CD14-positive monocyte (primary cell): Measurements from ENCODE around the gene IRF6. TPM values are rescaled to one million over a fixed set of nuclear protein-coding genes. Genes with fewer than 3 reads are reported as not detected.
"Not testable (repeated sequence)": the region's sequence is repeated elsewhere in the genome, so short reads cannot be mapped to it uniquely, and the experiment has no call there.

ENCODE experiments used
- DNase-seq, 3 donors: peaks; one replicate each; pipeline ENCODE4 v3.0.0-alpha.2; 2011 to 2022
- H2AFZ ChIP-seq: 2 replicates; pipeline ENCODE4 v1.6.0; 2012; ENCODE audit warnings: mild to moderate bottlenecking, low read depth, low read length, inconsistent platforms; ENCODE audit not compliant: insufficient read depth, poor library complexity, severe bottlenecking
- H3K27ac ChIP-seq, 2 donors: 1 replicate in 1 of 2; 2 replicates in 1 of 2; pipeline ENCODE4 v1.5.1; 2012 to 2013; ENCODE audit warnings: low read length in 2 of 2, control low read depth in 1 of 2, inconsistent platforms in 1 of 2, low read depth in 1 of 2, mild to moderate bottlenecking in 1 of 2
- H3K27me3 ChIP-seq, 2 donors: one replicate each; pipeline versions ENCODE4 v1.6.0 to v1.6.1; 2011 to 2013; ENCODE audit warnings: low read length in 2 of 2; ENCODE audit not compliant: control insufficient read depth in 2 of 2, insufficient read depth in 2 of 2
- H3K36me3 ChIP-seq, 2 donors: replicated peaks in 1 of 2; 1 replicate in 1 of 2; 2 replicates in 1 of 2; pipeline versions ENCODE4 v1.5.1 to v1.6.1; 2012 to 2013; ENCODE audit warnings: low read length in 2 of 2, control low read depth in 1 of 2, inconsistent platforms in 1 of 2, mild to moderate bottlenecking in 1 of 2; ENCODE audit not compliant: insufficient read depth in 2 of 2, control insufficient read depth in 1 of 2
- H3K4me1 ChIP-seq, 2 donors: 1 replicate in 1 of 2; 2 replicates in 1 of 2; pipeline versions ENCODE4 v1.5.1 to v1.6.1; 2012 to 2013; ENCODE audit warnings: low read length in 2 of 2, control low read depth in 1 of 2, inconsistent platforms in 1 of 2, mild to moderate bottlenecking in 1 of 2, moderate library complexity in 1 of 2; ENCODE audit not compliant: insufficient read depth in 2 of 2, control insufficient read depth in 1 of 2
- H3K4me2 ChIP-seq: replicated peaks from 2 replicates; pipeline ENCODE3; 2012; ENCODE audit warnings: low read length, moderate library complexity, mild to moderate bottlenecking; ENCODE audit not compliant: poor library complexity, severe bottlenecking; ENCODE audit errors: extremely low read depth
- H3K4me3 ChIP-seq, 3 experiments: fragments of 200-600 bp in 1 of 3; sonication (generic) in 1 of 3; replicated peaks in 1 of 3; 1 replicate in 2 of 3; 2 replicates in 1 of 3; pipeline ENCODE4 v1.5.1; 2011 to 2013; ENCODE audit warnings: low read length in 3 of 3, mild to moderate bottlenecking in 3 of 3, control low read depth in 2 of 3, low read depth in 2 of 3, inconsistent platforms in 1 of 3, moderate library complexity in 1 of 3
- H3K79me2 ChIP-seq: 2 replicates; pipeline ENCODE4 v1.6.0; 2012; ENCODE audit warnings: mild to moderate bottlenecking, control low read depth, inconsistent platforms, low read length, moderate library complexity; ENCODE audit not compliant: insufficient read depth
- H3K9ac ChIP-seq: 2 replicates; pipeline ENCODE4 v1.6.0; 2017; ENCODE audit warnings: low read length, mild to moderate bottlenecking; ENCODE audit not compliant: insufficient read depth, poor library complexity, severe bottlenecking
- H3K9me3 ChIP-seq, 2 donors: replicated peaks in 1 of 2; 1 replicate in 1 of 2; 2 replicates in 1 of 2; pipeline versions ENCODE4 v1.5.1 to v1.6.1; 2012 to 2013; ENCODE audit warnings: low read length in 2 of 2, control low read depth in 1 of 2; ENCODE audit not compliant: control insufficient read depth in 1 of 2, insufficient read depth in 1 of 2
- H4K20me1 ChIP-seq: 2 replicates; pipeline ENCODE4 v1.6.0; 2012; ENCODE audit warnings: mild to moderate bottlenecking, low read length, control low read depth, moderate library complexity; ENCODE audit not compliant: insufficient read depth
- H3K27ac Mint-ChIP-seq, 7 donors: one replicate each; pipeline ENCODE4 v1.8.0; 2020; ENCODE audit warnings: mild to moderate bottlenecking in 7 of 7, mixed read lengths in 7 of 7, moderate library complexity in 6 of 7, inconsistent platforms in 2 of 7
- H3K27me3 Mint-ChIP-seq, 3 donors: one replicate each; pipeline ENCODE4 v1.8.0; 2021 to 2022; ENCODE audit warnings: low read depth in 3 of 3, mild to moderate bottlenecking in 3 of 3, mixed read lengths in 3 of 3, moderate library complexity in 3 of 3, inconsistent platforms in 1 of 3
- H3K36me3 Mint-ChIP-seq, 2 donors: one replicate each; pipeline ENCODE4 v1.8.0; 2020; ENCODE audit warnings: mixed read lengths in 2 of 2, inconsistent platforms in 1 of 2, mild to moderate bottlenecking in 1 of 2
- H3K4me1 Mint-ChIP-seq: one replicate; pipeline ENCODE4 v1.8.0; 2020; ENCODE audit warnings: mild to moderate bottlenecking, mixed read lengths
- H3K4me3 Mint-ChIP-seq, 2 donors: one replicate each; pipeline ENCODE4 v1.8.0; 2020; ENCODE audit warnings: mild to moderate bottlenecking in 2 of 2, mixed read lengths in 2 of 2, moderate library complexity in 1 of 2
- H3K9me3 Mint-ChIP-seq, 7 donors: one replicate each; pipeline ENCODE4 v1.8.0; 2020 to 2022; ENCODE audit warnings: mixed read lengths in 7 of 7, mild to moderate bottlenecking in 6 of 7, moderate library complexity in 6 of 7, inconsistent platforms in 2 of 7
- WGBS: methylation state at CpG from one replicate; pipeline ENCODE4 v1.1.5; 2013; ENCODE audit warnings: missing lambda C conversion rate; ENCODE audit not compliant: insufficient coverage; 5-methylcytosine and 5-hydroxymethylcytosine counted together
- intact Hi-C, 2 donors: fragments of 100-400 bp; cut with micrococcal nuclease; formaldehyde crosslinking; loops; one replicate each; pipeline versions ENCODE4 v1.15.0 to v1.15.1; 2023
- polyA plus RNA-seq, 3 donors: library from polyadenylated mRNA; depleted of rRNA in 1 of 3; unstranded in 2 of 3; stranded (reverse) in 1 of 3; fragments of 300-500 nt in 2 of 3; fragments of >200 nt in 1 of 3; fragmentation: Illumina TruSeq in 2 of 3; gene quantifications; 1 replicate in 2 of 3; 2 replicates in 1 of 3; pipeline ENCODE4 v1.2.3, GENCODE V29; 2012 to 2021
- TF ChIP-seq, protein P1 (sequence below): fragments of 200-600 bp; IDR thresholded peaks from one replicate; pipeline ENCODE4 v1.8.0; 2022; ENCODE audit warnings: antibody characterized with exemption, mild to moderate bottlenecking

Gene IRF6
- polyA plus RNA-seq, 3 donors: 0.21 to 0.62 (median 0.35) TPM

DNA sequence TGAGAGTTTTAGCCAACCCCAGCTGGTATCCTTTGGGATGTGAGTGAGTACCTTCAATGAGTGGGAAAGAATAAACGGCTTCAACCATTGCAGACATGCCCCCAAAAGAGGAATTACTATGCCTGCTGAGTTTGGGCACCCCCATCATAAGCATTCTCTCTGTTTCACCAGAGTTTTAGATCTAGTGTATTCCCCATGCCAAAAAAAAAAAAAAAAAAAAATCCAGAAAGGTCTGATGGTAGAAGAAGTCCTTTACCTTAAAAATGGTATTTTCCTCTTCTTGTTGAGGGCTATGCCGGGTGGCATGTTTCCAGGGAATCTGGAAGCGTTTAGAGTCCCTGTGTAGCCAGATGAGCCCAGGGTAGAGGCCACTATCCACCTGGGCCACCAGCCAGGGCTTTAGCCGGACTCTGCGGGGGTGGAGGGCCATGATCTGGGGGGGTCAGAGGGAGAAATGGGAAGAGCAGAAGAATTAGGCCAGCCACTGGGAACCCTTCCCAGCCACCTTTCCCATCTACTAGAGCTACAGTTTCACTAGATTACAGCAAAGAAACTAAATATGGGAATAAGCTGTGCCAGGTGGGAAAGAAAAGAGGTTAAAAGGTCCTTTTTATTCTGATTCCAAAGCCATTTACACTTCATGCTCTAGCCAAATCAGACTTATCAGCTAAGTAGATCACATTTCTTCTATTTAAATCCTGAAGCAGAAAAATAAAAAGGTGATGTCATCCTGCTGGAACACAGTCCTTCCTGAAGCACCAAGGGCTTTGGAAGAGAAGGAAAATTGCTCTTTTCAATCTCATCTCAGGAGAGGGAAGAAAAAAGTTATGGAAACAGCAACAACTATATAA lies 4.7 kb downstream of the IRF6 start:
- DNase-seq: no peak
- no peak overlapping the region for H3K27ac Mint-ChIP-seq
- Histone ChIP-seq H3K79me2 (no peaks in the 10 kb centered on the region), H3K36me3 (no peaks in the 10 kb centered on the region), H3K27ac (no peak overlapping the region), H3K4me1 (peaks cover 8 to 9% of the 10 kb centered on the region in 2 donors), H4K20me1 (no peaks in the 10 kb centered on the region), H3K9me3 (no peaks in the 10 kb centered on the region), H3K4me2 (no peak overlapping the region), H3K9ac (no peak overlapping the region), H3K27me3 (no peaks in the 10 kb centered on the region), H2AFZ (no peak overlapping the region), H3K4me3 (no peak overlapping the region)
- intact Hi-C loops: no loop called here
- H3K4me1 Mint-ChIP-seq: peaks cover 17% of the 10 kb centered on the region
- no CpG with 5 or more reads among the region's 5 CpGs for WGBS
- no peak overlapping the region for H3K4me3 Mint-ChIP-seq
- H3K36me3 Mint-ChIP-seq: no peaks in the 10 kb centered on the region
- peaks cover 0 to 3% (median 0%) of the 10 kb centered on the region in 7 donors for H3K9me3 Mint-ChIP-seq
- TF ChIP-seq, protein P1, sequence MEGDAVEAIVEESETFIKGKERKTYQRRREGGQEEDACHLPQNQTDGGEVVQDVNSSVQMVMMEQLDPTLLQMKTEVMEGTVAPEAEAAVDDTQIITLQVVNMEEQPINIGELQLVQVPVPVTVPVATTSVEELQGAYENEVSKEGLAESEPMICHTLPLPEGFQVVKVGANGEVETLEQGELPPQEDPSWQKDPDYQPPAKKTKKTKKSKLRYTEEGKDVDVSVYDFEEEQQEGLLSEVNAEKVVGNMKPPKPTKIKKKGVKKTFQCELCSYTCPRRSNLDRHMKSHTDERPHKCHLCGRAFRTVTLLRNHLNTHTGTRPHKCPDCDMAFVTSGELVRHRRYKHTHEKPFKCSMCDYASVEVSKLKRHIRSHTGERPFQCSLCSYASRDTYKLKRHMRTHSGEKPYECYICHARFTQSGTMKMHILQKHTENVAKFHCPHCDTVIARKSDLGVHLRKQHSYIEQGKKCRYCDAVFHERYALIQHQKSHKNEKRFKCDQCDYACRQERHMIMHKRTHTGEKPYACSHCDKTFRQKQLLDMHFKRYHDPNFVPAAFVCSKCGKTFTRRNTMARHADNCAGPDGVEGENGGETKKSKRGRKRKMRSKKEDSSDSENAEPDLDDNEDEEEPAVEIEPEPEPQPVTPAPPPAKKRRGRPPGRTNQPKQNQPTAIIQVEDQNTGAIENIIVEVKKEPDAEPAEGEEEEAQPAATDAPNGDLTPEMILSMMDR: no peak
- H3K27me3 Mint-ChIP-seq: peaks cover 13 to 39% (median 17%) of the 10 kb centered on the region in 3 donors

DNA sequence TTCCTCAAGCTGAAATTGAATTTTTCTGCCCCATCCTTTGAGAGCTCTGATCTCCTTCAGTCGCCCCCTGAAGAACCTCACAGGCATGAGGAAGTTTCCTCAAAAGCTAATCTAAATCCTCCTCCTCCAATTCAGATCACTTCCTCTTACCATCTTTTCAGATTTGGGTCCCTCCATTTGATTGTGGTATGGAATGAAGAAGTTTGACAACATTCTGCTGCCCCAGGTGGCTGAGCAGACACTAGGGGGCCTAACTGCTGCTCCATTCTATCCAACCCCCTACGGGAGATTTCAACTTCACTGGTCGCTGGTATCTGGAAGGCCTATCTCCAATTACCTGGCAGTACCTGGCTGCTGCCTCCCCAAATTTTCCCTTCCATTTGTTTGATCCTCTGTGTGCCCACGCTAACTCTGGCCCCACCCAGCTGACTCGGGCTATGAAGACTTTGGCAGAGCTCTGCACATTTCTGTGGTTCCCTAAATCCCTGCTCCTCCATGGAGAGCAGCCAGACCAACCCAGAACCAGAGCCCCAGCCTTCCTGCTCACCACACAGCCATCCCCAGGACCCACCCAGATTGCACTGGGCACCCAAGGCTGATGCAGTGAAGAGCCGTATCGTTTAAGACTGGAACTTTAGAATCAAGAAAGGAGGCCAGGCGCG lies 7.8 kb downstream of the IRF6 start:
- no peak overlapping the region for H3K4me2 ChIP-seq
- TF ChIP-seq, protein P1: no peak
- H2AFZ ChIP-seq: no peak overlapping the region
- peaks cover 0 to 8% of the 10 kb centered on the region in 2 donors for H3K27me3 ChIP-seq
- WGBS: 78% methylated on average over 6 of the region's 9 CpGs
- H3K4me1 ChIP-seq: no peaks in the 10 kb centered on the region
- no peaks in the 10 kb centered on the region for H3K36me3 ChIP-seq
- H3K4me3 Mint-ChIP-seq: no peak overlapping the region
- H3K4me1 Mint-ChIP-seq: peaks cover 6% of the 10 kb centered on the region
- H3K79me2 ChIP-seq: no peaks in the 10 kb centered on the region
- no peak overlapping the region for H3K9ac ChIP-seq
- intact Hi-C loops: no loop called here
- H3K27me3 Mint-ChIP-seq: peaks cover 6 to 27% (median 11%) of the 10 kb centered on the region in 3 donors
- H3K36me3 Mint-ChIP-seq: no peaks in the 10 kb centered on the region
- peak in 1 of 3 donors; percentile 10 for DNase-seq
- no peaks in the 10 kb centered on the region for H4K20me1 ChIP-seq
- H3K27ac ChIP-seq: no peak overlapping the region
- no peaks in the 10 kb centered on the region for H3K9me3 ChIP-seq
- H3K9me3 Mint-ChIP-seq: peaks cover 0 to 3% (median 0%) of the 10 kb centered on the region in 7 donors
- no peak overlapping the region for H3K4me3 ChIP-seq
- H3K27ac Mint-ChIP-seq: peak overlapping the region in 3 of 7 donors; percentile 1 to 75 (median 58)

DNA sequence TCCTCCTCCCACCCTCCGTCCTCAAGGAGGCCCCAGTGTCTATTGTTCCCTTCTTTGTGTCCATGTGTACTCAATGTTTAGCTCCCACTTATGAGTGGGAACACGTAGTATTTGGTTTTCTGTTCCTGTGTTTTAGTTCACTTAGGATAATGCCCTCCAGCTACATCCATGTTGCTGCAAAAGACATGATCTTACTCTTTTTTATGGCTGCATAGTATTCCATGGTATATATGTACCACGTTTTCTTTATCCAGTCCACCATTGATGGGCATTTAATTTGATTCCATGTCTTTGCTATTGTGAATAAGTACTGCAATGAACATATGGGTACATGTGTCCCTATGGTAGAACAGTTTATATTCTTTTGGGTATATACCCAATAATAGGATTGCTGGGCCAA lies 12.2 kb downstream of the IRF6 start:
- H3K9ac ChIP-seq, H3K27ac Mint-ChIP-seq, H3K4me3 ChIP-seq, H3K79me2 ChIP-seq, H3K36me3 Mint-ChIP-seq, H3K36me3 ChIP-seq, H2AFZ ChIP-seq, intact Hi-C loops, H3K27ac ChIP-seq, H3K4me3 Mint-ChIP-seq, H3K4me1 ChIP-seq, DNase-seq, H3K9me3 Mint-ChIP-seq, H3K9me3 ChIP-seq, H3K4me2 ChIP-seq, H3K4me1 Mint-ChIP-seq, H4K20me1 ChIP-seq: not testable (repeated sequence)
- H3K27me3 Mint-ChIP-seq: peaks cover 13 to 33% (median 18%) of the 10 kb centered on the region in 3 donors
- H3K27me3 ChIP-seq: peaks cover 0 to 41% of the 10 kb centered on the region in 2 donors
- WGBS: no CpG with 5 or more reads among the region's 3 CpGs
